Measurements from ENCODE around the gene ATG4C. TPM values are rescaled to one million over a fixed set of nuclear protein-coding genes. Genes with fewer than 3 reads are reported as not detected.

The ATG4C gene
- total and polyA plus RNA-seq, 8 donors = 12.7 to 21.3 (median 18.3) TPM

DNA sequence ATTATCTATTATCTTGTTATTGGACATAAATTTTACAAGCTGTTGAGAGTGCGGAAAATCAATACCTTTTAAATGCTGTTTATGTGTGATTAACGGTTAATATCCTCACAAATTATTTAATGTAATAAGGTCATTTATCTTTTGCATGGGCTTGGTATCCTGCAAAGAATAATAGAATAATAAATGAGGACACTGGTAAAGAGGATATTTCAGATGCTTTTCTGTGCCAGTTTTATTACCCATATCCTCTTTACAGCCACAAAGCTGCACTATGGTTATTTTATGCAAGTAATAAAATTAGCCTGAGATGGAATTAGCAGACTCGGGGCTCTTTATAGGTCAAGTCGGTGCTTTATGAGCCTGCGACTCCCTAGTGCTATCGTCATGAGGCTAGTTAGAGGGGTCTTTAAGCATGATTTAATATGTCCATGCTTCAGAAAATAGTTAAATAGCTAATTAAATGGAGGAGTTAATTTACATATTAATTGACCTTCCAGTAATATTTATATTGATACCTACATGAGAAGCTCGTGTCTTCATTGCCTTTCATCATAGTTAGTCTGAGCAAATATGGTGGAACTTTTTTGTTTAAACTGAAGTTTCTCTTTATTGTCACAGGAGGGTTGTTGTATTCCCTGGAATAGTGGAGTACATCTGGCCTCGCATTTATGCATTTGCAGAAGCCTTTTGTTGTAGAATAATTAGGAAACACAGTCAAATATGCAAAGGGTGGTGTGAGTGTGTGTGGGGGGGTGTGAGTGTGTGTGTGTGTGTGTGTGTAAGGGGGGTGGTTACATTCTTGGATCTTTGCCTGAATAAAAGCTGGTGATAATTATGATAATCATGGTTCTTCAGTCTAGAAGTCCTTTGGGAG, 120.3 kb downstream of the ATG4C start:
- DNase-seq (no peak), ATAC-seq (no peak)
- H3K9me3 ChIP-seq = no peaks in the 10 kb centered on the region
- no peaks in the 10 kb centered on the region for H3K27me3 ChIP-seq
- no peak for TF ChIP-seq CTCF (IDR thresholded peaks at IDR 0.05)
- intact Hi-C loops (cut with DNase I) = no loop called here
- no peak overlapping the region for H3K4me3 ChIP-seq
- no peaks in the 10 kb centered on the region for H3K4me1 ChIP-seq
- no peaks in the 10 kb centered on the region for H3K36me3 ChIP-seq
- H3K27ac ChIP-seq = no peak overlapping the region

DNA sequence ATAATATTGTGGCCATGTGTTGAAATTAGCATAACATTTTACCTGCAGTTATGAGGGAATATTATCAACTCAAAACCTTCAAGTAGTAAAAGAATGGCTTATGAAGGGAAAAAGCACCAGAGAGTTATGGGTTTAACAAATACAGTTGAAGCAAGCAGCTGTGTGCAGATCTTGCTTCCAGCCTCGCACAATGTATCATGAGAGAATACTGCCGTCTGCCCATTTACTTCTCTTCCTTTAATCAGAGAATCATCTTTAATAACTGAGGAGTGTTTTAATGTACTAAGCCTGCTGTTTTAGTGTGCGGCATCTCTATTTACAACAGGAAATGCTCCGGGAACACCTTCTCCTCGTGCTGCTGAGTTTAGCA, 120.9 kb downstream of the ATG4C start:
- DNase-seq (no peak), ATAC-seq (no peak)
- TF ChIP-seq CTCF (IDR thresholded peaks at IDR 0.05) = no peak
- H3K36me3 ChIP-seq = no peaks in the 10 kb centered on the region
- H3K27me3 ChIP-seq = no peaks in the 10 kb centered on the region
- intact Hi-C loops (cut with DNase I) = no loop called here
- H3K4me1 ChIP-seq = no peaks in the 10 kb centered on the region
- no peak overlapping the region for H3K4me3 ChIP-seq
- H3K27ac ChIP-seq = no peak overlapping the region
- H3K9me3 ChIP-seq = no peaks in the 10 kb centered on the region

DNA sequence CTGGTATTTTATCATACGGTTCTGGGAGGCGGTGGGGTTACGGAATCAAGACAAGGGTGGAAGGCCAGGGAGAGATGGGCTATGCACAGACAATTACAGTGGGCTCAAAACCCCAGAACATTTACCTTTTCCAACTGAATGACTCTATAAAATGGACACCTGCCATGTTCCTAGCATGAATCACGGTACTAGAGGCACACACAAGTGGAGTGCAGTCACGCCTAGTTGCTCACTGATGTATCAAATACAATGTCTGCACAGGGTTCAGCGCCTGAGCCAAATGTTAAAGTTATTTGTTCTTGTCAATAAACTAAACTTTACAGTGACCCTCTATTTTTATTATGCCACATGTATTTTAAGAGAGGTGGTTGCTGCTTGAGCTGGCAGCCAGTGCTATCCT, 121.4 kb downstream of the ATG4C start:
- no peaks in the 10 kb centered on the region for H3K9me3 ChIP-seq
- intact Hi-C loops (cut with DNase I) = no loop called here
- no peak overlapping the region for H3K27ac ChIP-seq
- DNase-seq (no peak), ATAC-seq (no peak)
- no peaks in the 10 kb centered on the region for H3K4me1 ChIP-seq
- H3K4me3 ChIP-seq = no peak overlapping the region
- H3K36me3 ChIP-seq = no peaks in the 10 kb centered on the region
- H3K27me3 ChIP-seq = no peaks in the 10 kb centered on the region
- no peak for TF ChIP-seq CTCF (IDR thresholded peaks at IDR 0.05)

DNA sequence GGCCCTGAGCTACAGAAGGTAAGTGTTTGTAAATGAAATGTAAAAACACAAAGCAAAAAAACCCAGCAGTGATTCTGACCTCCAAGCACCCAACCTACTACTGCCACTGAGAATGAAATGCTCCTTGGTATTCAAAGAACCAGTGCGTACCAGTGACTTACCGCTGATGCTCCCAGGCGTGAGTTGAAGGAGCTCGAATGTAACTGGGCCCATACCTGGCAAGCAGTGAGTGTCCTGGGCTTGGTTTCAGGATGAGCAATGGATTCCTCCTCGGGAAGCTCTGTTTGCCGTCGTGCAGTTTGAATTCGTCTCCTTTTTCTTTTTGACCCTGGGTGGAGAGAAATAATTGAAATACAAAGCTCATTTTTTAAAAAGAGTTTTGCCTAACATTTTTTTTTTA, 121.9 kb downstream of the ATG4C start:
- Histone ChIP-seq H3K4me1 (no peaks in the 10 kb centered on the region), H3K27me3 (no peaks in the 10 kb centered on the region), H3K36me3 (no peaks in the 10 kb centered on the region), H3K27ac (no peak overlapping the region), H3K9me3 (no peaks in the 10 kb centered on the region), H3K4me3 (no peak overlapping the region)
- intact Hi-C loops (cut with DNase I) = no loop called here
- DNase-seq (no peak), ATAC-seq (no peak)
- TF ChIP-seq CTCF (IDR thresholded peaks at IDR 0.05) = no peak

GRCh38 chr1:62906428-62906886, 122.5 kb downstream of the ATG4C start:
- H3K36me3 ChIP-seq = no peaks in the 10 kb centered on the region
- no peak overlapping the region for H3K27ac ChIP-seq
- no peaks in the 10 kb centered on the region for H3K9me3 ChIP-seq
- H3K27me3 ChIP-seq = no peaks in the 10 kb centered on the region
- H3K4me3 ChIP-seq = no peak overlapping the region
- no peak for ATAC-seq
- DNase-seq = no peak
- H3K4me1 ChIP-seq = no peaks in the 10 kb centered on the region
- TF ChIP-seq CTCF (IDR thresholded peaks at IDR 0.05) = no peak
- intact Hi-C loops (cut with DNase I) = no loop called here
